ENCODE results near the gene BABAM2.

Gene BABAM2

GRCh38 chr2:28094739-28095138 lies 204.2 kb downstream of the BABAM2 start:
- no peak overlapping the region for H3K4me3 ChIP-seq (ENCODE audit: control insufficient read depth, low read depth, low read length)
- no peak for DNase-seq (ENCODE audit: low read depth)
- no peak for TF ChIP-seq CTCF (conservative IDR thresholded peaks at IDR 0.05; ENCODE audit: control insufficient read depth, insufficient read depth, low read depth, low read length)

GRCh38 chr2:28095622-28096021 lies 205.1 kb downstream of the BABAM2 start:
- DNase-seq (ENCODE audit: low read depth) = no peak
- TF ChIP-seq CTCF (conservative IDR thresholded peaks at IDR 0.05; ENCODE audit: control insufficient read depth, insufficient read depth, low read depth, low read length) = no peak
- no peak overlapping the region for H3K4me3 ChIP-seq (ENCODE audit: control insufficient read depth, low read depth, low read length)

- TF ChIP-seq CTCF (conservative IDR thresholded peaks at IDR 0.05; ENCODE audit: control insufficient read depth, insufficient read depth, low read depth, low read length) = no peak
- no peak overlapping the region for H3K4me3 ChIP-seq (ENCODE audit: control insufficient read depth, low read depth, low read length)
- DNase-seq (ENCODE audit: low read depth) = no peak
These were observed 205.9 kb downstream of the BABAM2 start for GRCh38 chr2:28096421-28096820.

- no peak overlapping the region for H3K4me3 ChIP-seq (ENCODE audit: control insufficient read depth, low read depth, low read length)
- no peak for DNase-seq (ENCODE audit: low read depth)
- no peak for TF ChIP-seq CTCF (conservative IDR thresholded peaks at IDR 0.05; ENCODE audit: control insufficient read depth, insufficient read depth, low read depth, low read length)
These were observed 208.1 kb downstream of the BABAM2 start for GRCh38 chr2:28098501-28099225.

GRCh38 chr2:28101123-28101522 lies 210.6 kb downstream of the BABAM2 start:
- no peak for TF ChIP-seq CTCF (conservative IDR thresholded peaks at IDR 0.05; ENCODE audit: control insufficient read depth, insufficient read depth, low read depth, low read length)
- no peak for DNase-seq (ENCODE audit: low read depth)
- no peak overlapping the region for H3K4me3 ChIP-seq (ENCODE audit: control insufficient read depth, low read depth, low read length)

GRCh38 chr2:28101892-28102291 lies 211.4 kb downstream of the BABAM2 start:
- no peak for TF ChIP-seq CTCF (conservative IDR thresholded peaks at IDR 0.05; ENCODE audit: control insufficient read depth, insufficient read depth, low read depth, low read length)
- H3K4me3 ChIP-seq (ENCODE audit: control insufficient read depth, low read depth, low read length) = no peak overlapping the region
- DNase-seq (ENCODE audit: low read depth) = peak; percentile 53
